ENCODE measurements around the gene OCIAD2.

- TF ChIP-seq EZH2 (IDR thresholded peaks at IDR 0.05; ENCODE audit: low read length, unreplicated experiment) (no peak), CTCF (conservative IDR thresholded peaks at IDR 0.05; ENCODE audit: low read depth, low read length) (no peak), EZH2phosphoT487 (IDR thresholded peaks at IDR 0.05; ENCODE audit: borderline replicate concordance, low read length) (no peak)
These were observed 4.3 kb downstream of the OCIAD2 start for GRCh38 chr4:48902266-48902665.
